Measurements from ENCODE around the gene SIGLEC6. TPM values are rescaled to one million over a fixed set of nuclear protein-coding genes. Genes with fewer than 3 reads are reported as not detected.

Gene SIGLEC6
- total RNA-seq, 1 experiment from 2014 or later = 0.31 TPM

GRCh38 chr19:51473009-51473707 lies 58.3 kb downstream of the SIGLEC6 start:
- Histone ChIP-seq H3K79me1 (ENCODE audit: insufficient read depth, low read depth, low read length, poor library complexity, severe bottlenecking) (no peaks in the 10 kb centered on the region), H4K5ac (ENCODE audit: insufficient read length, low read depth, low read length) (no peak overlapping the region), H3K14ac (ENCODE audit: insufficient read depth, low read length) (no peak overlapping the region), H4K91ac (ENCODE audit: insufficient read length, low read depth, low read length) (no peak overlapping the region), H3K56ac (ENCODE audit: insufficient read length, low read depth, low read length) (no peak overlapping the region), H3K79me2 (ENCODE audit: insufficient read depth, low read length) (no peaks in the 10 kb centered on the region), H2BK20ac (ENCODE audit: low read depth, low read length, poor library complexity, severe bottlenecking) (no peak overlapping the region), H2BK5ac (ENCODE audit: insufficient read length, low read length) (no peak overlapping the region), H3K18ac (ENCODE audit: insufficient read length, low read depth, low read length) (no peak overlapping the region), H2BK15ac (ENCODE audit: low read depth, low read length) (no peak overlapping the region), H3K4me1 (ENCODE audit: insufficient read depth, low read length) (no peaks in the 10 kb centered on the region), H3K23me2 (ENCODE audit: insufficient read length, low read depth, low read length, poor library complexity, severe bottlenecking) (no peaks in the 10 kb centered on the region), H3K4ac (ENCODE audit: low read depth, low read length) (no peak overlapping the region), H2AFZ (ENCODE audit: low read length) (no peak overlapping the region), H3K23ac (ENCODE audit: insufficient read length, low read depth, low read length) (no peak overlapping the region), H2AK5ac (ENCODE audit: insufficient read length, low read length) (no peak overlapping the region), H3K27ac (ENCODE audit: insufficient read length, low read depth, low read length) (no peak overlapping the region), H2BK120ac (ENCODE audit: low read depth, low read length, poor library complexity, severe bottlenecking) (no peak overlapping the region), H3T11ph (ENCODE audit: low read length) (no peak overlapping the region), H3K27me3 (ENCODE audit: insufficient read depth, low read length) (no peaks in the 10 kb centered on the region), H3K9me3 (ENCODE audit: control insufficient read depth, low read depth, low read length) (no peaks in the 10 kb centered on the region), H2BK12ac (ENCODE audit: insufficient read length, low read depth, low read length) (no peak overlapping the region), H3K4me2 (ENCODE audit: insufficient read depth, insufficient read length, low read length) (no peak overlapping the region), H4K8ac (replicated peaks; ENCODE audit: insufficient read length, low read depth, low read length) (no peak overlapping the region), H4K20me1 (ENCODE audit: control insufficient read depth, insufficient read depth, insufficient read length) (no peaks in the 10 kb centered on the region), H3K9ac (ENCODE audit: extremely low read depth, insufficient read length, low read length) (no peak overlapping the region)
- TF ChIP-seq CTCF (conservative IDR thresholded peaks at IDR 0.05) = peak; percentile 88
- H3K27ac Mint-ChIP-seq = no peak overlapping the region
- WGBS (ENCODE audit: extremely low coverage, insufficient read length, low lambda C conversion rate) = no CpG with 5 or more reads among the region's 7 CpGs
- peak; percentile 65 for DNase-seq
- no peak overlapping the region for H3K4me3 Mint-ChIP-seq
- no peaks in the 10 kb centered on the region for H3K4me1 Mint-ChIP-seq
- peaks cover 2 to 83% of the 10 kb centered on the region in 2 experiments; a peak in 4 of 5 replicates for H3K9me3 Mint-ChIP-seq
- H3K36me3 Mint-ChIP-seq (ENCODE audit: insufficient read depth in 1 of 3, low read depth in 3 of 3) = peaks cover 0 to 4% (median 0%) of the 10 kb centered on the region in 3 experiments; a peak in 2 of 7 replicates
- peaks cover 43% of the 10 kb centered on the region for H3K27me3 Mint-ChIP-seq (ENCODE audit: low read depth)

All from H9 (cell line).